ENCODE measurements around the gene PAFAH1B1. TPM values are rescaled to one million over a fixed set of nuclear protein-coding genes. Genes with fewer than 3 reads are reported as not detected.

PAFAH1B1 gene
- total and polyA plus RNA-seq, 2 experiments from 2014 or later: 69.9 to 71.7 TPM

- TF ChIP-seq CTCF (conservative IDR thresholded peaks at IDR 0.05; ENCODE audit: low read depth in 2 of 2): no peak
- no peak for TF ChIP-seq ZNF331 (CRISPR knock-in tag; IDR thresholded peaks at IDR 0.05; ENCODE audit: low read depth)
- TF ChIP-seq ETS1 (IDR thresholded peaks at IDR 0.05): no peak
- TF ChIP-seq EZH2 (IDR thresholded peaks at IDR 0.05; ENCODE audit: low read depth, unreplicated experiment): no peak
- no peak for TF ChIP-seq REST (IDR thresholded peaks at IDR 0.05; ENCODE audit: unreplicated experiment)
- no peak for TF ChIP-seq JUNB (IDR thresholded peaks at IDR 0.05; ENCODE audit: unreplicated experiment)
- no peak for TF ChIP-seq CREB1 (CRISPR knock-in tag; IDR thresholded peaks at IDR 0.05; ENCODE audit: low read depth)
- no peak for TF ChIP-seq NANOG (IDR thresholded peaks at IDR 0.05; ENCODE audit: borderline replicate concordance)
- no peak for TF ChIP-seq ZNF114 (CRISPR knock-in tag; IDR thresholded peaks at IDR 0.05)
These were observed 115.2 kb downstream of the PAFAH1B1 start (continued) for GRCh38 chr17:2708585-2709182.

- Mint-ChIP-seq H3K4me3 (peak overlapping the region; percentile 84; the same call in 2 of the 3 replicates), H3K27ac (no peak overlapping the region), H3K27me3 (ENCODE audit: insufficient read depth, low read depth, poor library complexity) (peaks cover 26% of the 10 kb centered on the region), H3K9me3 (no peaks in the 10 kb centered on the region), H3K36me3 (ENCODE audit: low read depth) (no peaks in the 10 kb centered on the region; the same call in 2 of the 3 replicates), H3K4me1 (peaks cover 50% of the 10 kb centered on the region)
- ATAC-seq (no peak; the same call in 2 of the 3 replicates), DNase-seq (ENCODE audit: low spot score) (peak; percentile 43)
- Histone ChIP-seq H3K36me3 (ENCODE audit: insufficient read depth) (no peaks in the 10 kb centered on the region), H3K27ac (ENCODE audit: low read depth) (no peak overlapping the region), H3F3A (replicated peaks; ENCODE audit: low read depth) (peaks cover 19% of the 10 kb centered on the region; the same call in 1 of the 2 replicates), H3K79me2 (replicated peaks; ENCODE audit: insufficient read depth) (peaks cover 58% of the 10 kb centered on the region), H3K4me2 (peak overlapping the region; percentile 32; the same call in 1 of the 2 replicates), H3K4me3 (0 out of 2 replicates have a peak overlapping the region, but pooled peaks have one; percentile 17), H4K20me1 (replicated peaks; ENCODE audit: insufficient read depth) (peaks cover 10% of the 10 kb centered on the region), H3K4me1 (ENCODE audit: insufficient read depth) (peaks cover 32% of the 10 kb centered on the region), H3K9me2 (ENCODE audit: insufficient read depth) (no peaks in the 10 kb centered on the region), H2AFZ (no peak overlapping the region), H3K27me3 (ENCODE audit: insufficient read depth) (peaks cover 22% of the 10 kb centered on the region; the same call in 1 of the 2 replicates)
- TF ChIP-seq ZNF462 (CRISPR knock-in tag; IDR thresholded peaks at IDR 0.05): no peak
- TF ChIP-seq ZNF331 (CRISPR knock-in tag; IDR thresholded peaks at IDR 0.05; ENCODE audit: low read depth): no peak
- no peak for TF ChIP-seq JUNB (IDR thresholded peaks at IDR 0.05; ENCODE audit: unreplicated experiment)
These were observed 115.8 kb downstream of the PAFAH1B1 start for GRCh38 chr17:2709183-2709661.

Measured in GM23338 (cell line).